NOMO-1 treated with dmso at 0.1 percent for 144 hours (cell line): ENCODE data around the gene SGCG.
A peak's percentile ranks its signal among the peaks of the same experiment; 100 is the strongest.

Experiments
- DNase-seq: peaks from one replicate; lab custom pipeline; 2025; ENCODE audit not compliant: unreplicated experiment; lab: John Stamatoyannopoulos, UW

Gene SGCG

DNA sequence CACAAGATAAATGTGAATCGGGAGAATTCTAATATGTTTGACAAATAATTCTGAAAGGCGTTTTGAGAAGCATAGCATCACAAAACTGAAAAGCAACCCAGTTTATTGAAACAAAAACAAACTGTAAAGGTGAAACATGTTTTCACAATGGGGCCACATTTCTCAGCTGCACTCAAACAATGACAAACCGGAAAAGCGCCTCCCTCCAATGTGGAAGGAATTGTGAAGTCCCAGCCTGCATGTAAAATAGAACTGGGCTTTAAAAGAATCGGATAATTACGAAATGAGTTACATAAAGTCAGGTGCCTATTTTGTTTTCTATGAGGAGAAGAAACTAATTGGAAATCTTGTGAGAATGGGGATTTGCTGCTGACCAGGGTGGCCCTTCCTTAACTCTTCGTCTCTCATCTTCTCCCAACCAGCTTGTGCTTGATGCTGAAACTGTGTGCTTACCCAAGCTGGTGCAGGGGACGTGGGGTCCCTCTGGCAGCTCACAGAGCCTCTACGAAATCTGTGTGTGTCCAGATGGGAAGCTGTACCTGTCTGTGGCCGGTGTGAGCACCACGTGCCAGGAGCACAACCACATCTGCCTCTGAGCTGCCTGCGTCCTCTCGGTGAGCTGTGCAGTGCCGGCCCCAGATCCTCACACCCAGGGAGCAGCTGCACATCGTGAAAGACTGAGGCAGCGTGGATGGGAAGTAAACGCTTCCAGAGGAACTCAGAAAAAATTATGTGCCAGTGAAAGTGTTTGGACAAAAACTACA lies 143.3 kb downstream of the SGCG start:
- no peak for DNase-seq

- no peak for DNase-seq
These were observed 144.4 kb downstream of the SGCG start for GRCh38 chr13:23325191-23325590.

GRCh38 chr13:23330356-23330755 lies 149.6 kb downstream of the SGCG start:
- no peak for DNase-seq

- no peak for DNase-seq
These were observed 158.4 kb downstream of the SGCG start for GRCh38 chr13:23339225-23339624.

DNA sequence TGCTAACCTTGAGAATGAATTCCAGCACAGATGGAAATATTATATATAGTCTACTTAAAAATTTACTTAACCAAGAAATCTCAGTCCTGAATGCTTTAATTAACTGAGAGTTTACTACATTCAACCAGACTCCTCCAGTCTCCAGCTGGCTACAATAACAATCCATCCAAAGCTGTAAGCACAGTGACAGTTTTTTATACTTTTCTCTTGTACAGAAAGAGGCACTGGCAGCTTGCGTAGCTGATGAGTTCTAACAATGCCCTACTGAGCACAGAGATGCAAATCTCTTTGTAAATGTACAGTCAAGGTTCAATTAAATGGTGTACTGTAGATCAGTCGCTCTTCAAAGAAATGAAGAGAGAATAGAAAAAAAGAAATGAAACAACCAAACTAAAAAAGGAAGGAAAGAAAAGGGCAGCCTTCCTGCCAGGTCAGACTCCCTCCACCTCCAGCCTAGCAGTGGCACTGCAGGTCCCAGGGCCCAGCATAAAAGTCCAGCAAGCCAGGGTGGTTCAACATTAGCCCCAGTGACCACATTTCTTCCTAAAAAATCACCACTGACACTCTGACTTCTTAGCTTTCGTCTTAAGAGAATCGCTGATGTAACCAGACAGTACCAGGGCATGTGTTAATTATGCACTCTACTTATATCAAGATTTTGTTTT lies 164.3 kb downstream of the SGCG start:
- no peak for DNase-seq

- no peak for DNase-seq
These were observed 166.8 kb downstream of the SGCG start for GRCh38 chr13:23347601-23348000.

DNA sequence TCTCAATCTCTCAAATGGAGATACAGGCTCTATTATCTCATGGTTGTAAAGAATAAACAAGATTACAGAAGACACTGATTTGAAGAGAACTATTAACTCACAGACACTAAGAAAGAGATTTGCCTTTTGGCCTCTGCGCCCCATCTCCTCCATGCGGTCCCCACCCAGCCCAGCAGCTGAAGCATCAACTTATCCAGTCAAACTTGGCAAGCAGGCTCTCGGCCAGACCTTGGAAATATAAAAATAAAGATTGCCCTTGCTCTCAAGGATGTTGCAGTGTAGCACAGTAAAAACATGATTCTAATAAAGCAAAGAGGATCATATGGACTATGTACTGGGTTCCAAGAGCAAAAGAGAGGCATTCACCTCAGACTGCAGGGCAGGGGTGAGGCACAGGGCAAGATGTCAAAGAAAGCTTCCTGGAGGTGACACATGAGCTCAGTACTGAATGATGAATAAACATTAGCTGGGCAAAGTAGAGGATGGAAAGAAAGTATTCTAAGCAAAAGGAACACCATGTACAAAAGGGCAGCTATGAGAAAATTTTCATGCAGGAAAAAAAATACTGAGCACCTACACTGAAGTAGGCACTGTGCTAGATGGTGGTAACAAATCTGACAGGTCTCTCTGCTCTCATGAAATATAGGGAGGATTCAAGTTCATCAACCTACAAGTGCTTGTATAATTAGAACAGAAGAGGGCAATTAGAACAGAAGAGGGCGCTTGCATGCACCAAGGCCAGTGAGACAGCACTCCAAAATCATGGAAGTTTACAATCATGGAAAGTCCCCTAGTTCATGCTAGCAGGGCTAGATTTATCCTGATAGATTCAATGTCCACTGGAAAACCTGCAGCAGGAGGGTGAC lies 167.7 kb downstream of the SGCG start:
- no peak for DNase-seq

GRCh38 chr13:23349161-23349897 lies 168.6 kb downstream of the SGCG start:
- no peak for DNase-seq

GRCh38 chr13:23350009-23350408 lies 169.2 kb downstream of the SGCG start:
- no peak for DNase-seq

GRCh38 chr13:23352161-23352560 lies 171.4 kb downstream of the SGCG start:
- no peak for DNase-seq

DNA sequence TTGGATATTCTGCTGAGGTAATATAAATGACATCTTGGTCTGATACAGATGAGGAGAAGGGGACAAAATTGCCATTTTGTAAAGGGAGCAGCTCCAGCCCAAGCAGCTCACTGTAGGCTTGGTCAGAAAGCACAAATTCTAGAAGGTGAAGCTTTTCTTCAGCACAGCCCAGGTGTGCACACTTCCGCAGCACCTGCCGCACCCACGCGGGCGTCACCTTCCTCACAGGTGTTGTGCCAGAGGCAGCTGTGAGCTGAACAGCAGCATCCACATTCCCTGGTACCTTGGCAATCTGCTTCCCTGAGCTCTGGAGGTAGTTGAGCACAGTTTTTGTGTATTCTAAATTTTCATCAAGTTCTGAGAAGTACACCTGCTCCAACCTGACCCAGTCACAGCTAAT lies 173.7 kb downstream of the SGCG start:
- DNase-seq: no peak

DNA sequence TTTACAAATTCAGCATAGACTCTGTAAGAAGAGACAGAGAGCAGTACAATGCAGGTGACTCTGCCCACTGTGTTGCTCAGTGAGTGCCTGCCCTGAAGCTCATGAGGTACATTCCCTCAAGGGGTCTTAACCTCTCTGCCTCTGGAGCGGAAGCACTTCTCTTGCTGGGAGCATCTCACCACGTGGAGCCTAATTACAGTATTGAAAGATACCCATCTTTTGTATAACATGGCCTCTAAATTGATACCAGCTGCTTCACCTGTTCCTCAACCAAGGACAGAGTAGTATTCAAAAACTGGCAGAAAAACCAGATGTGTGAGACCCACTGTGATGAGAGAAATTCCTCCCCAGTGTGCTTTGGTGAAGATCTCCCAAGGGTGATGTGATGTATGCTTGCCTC lies 175.6 kb downstream of the SGCG start:
- no peak for DNase-seq

DNA sequence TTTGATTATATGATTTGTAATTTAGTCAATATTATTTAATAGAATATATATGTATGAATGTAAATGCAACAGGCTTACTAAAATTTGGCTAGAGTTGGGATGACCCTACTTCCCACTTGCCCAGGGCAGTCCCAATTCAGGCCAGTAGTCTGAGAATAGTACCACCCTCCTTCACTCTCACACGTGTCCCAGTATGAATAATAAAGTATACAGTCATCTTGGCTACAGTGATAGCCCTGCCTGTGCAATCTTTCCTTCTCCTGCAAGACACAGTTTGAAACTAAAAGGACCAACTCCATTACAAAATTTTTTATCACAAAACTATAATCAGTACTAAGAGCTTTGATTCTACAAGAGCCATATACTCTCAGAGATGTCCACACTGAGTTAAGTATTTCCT lies 176.6 kb downstream of the SGCG start:
- no peak for DNase-seq

GRCh38 chr13:23359882-23360281 lies 179.1 kb downstream of the SGCG start:
- no peak for DNase-seq

GRCh38 chr13:23365652-23366051 lies 184.9 kb downstream of the SGCG start:
- no peak for DNase-seq

DNA sequence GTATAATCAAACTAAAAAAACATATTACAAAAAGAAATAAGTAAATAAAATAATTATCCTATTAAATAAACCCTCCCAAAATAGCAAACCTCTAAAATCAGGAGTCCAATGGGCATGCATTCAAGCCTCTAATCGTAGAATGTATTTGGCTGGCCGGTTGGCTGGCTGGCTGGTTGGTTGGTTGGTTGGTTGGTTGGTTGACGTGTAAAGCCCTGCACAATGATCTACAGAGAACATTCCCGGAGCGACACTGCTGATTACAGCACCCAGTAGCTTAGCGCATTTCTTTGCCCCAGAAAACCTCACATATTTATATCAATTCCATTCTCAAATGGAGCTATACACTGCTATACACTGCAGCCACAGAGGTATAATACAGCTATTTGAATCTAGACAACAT lies 187.1 kb downstream of the SGCG start:
- no peak for DNase-seq

DNA sequence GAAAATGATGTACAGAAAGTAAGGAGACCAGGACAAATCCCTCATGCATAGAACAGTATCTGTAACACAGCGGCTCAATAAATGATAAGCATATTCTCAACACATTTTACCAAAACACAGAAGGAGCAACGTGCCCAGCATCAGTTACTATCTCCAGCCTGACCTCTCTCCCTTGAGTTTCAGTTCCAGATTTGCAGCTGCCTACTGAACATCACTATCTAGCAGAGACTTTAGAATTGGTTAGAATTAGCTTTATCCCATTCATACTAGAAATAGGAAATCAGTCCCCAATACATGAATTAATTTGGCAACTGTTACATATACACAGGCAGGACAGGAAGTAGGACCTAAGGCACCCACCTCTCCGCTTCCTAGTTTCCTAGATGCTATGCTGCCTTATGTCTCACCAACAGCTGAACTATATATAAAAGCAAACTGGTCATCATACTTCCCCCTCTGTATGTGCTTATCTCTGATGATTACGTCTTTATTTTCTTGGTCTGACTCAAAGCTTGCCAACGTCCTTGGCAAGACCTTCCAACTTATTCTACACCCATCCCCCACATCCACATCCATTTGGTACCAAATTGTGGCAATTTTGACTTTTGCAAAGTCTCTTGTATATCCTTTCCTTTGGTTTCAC lies 191.6 kb downstream of the SGCG start:
- peak; percentile 27 for DNase-seq
